Body of pancreas (tissue), 4 donors: ENCODE measurements around the gene TMEM154.

Experiments
- CTCF ChIP-seq, 7 experiments: fragments of 450-650 bp in 4 of 7; fragments of 200-600 bp in 3 of 7; sonication (generic) in 3 of 7; IDR thresholded peaks; one replicate each; pipeline ENCODE4 v1.5.1; 2016 to 2019; ENCODE audit warnings: antibody characterized with exemption in 7 of 7
- POLR2A ChIP-seq, 3 donors: fragments of 450-650 bp; IDR thresholded peaks; one replicate each; pipeline ENCODE4 v1.6.1; 2016; ENCODE audit warnings: antibody characterized with exemption in 3 of 3, mild to moderate bottlenecking in 2 of 3

GRCh38 chr4:152635851-152636250, 43.9 kb downstream of the TMEM154 start:
- TF ChIP-seq CTCF (IDR thresholded peaks at IDR 0.05) (no peak), POLR2A (IDR thresholded peaks at IDR 0.05) (no peak)
